GM10248 (cell line): ENCODE data around the gene PCBD1.

Experiments used
- CTCF ChIA-PET: fragments of 300-600 bp; sonication (Branson Sonifier 250); formaldehyde crosslinking; extraction: SDS; loops from one replicate; lab custom pipeline; 2021; ENCODE audit warnings: antibody characterized with exemption; lab: Yijun Ruan, JAX
- POLR2A ChIA-PET: fragments of 350-650 bp; sonication (Branson Sonifier 250); formaldehyde crosslinking; extraction: SDS; loops from one replicate; lab custom pipeline; 2020; ENCODE audit warnings: antibody characterized with exemption; lab: Yijun Ruan, JAX
- DNase-seq: peaks from one replicate; pipeline ENCODE4 v3.0.0; 2012; ENCODE audit errors: extremely low spot score
- CTCF ChIP-seq: IDR thresholded peaks from 2 replicates; pipeline ENCODE4 v1.5.1; 2012; ENCODE audit warnings: mild to moderate bottlenecking, low read depth; ENCODE audit errors: extremely low read depth, missing control alignments, control extremely low read depth

Gene PCBD1

GRCh38 chr10:70858759-70859158, 29.6 kb downstream of the PCBD1 start:
- ChIA-PET CTCF (interaction anchor here (0.8 to 2.0 kb wide), 5 partner anchors 11 to 44 kb away, joined by 3 to 11 read pairs (median 4); no protein-coding TSS in a partner anchor), POLR2A (no interaction called here)
- DNase-seq, result no peak
- TF ChIP-seq CTCF, result no peak

- no peak for DNase-seq
- ChIA-PET CTCF (interaction anchor here (1.1 to 2.6 kb wide), 4 partner anchors 14 to 68 kb away, joined by 3 to 9 read pairs (median 4); no protein-coding TSS in a partner anchor), POLR2A (no interaction called here)
- TF ChIP-seq CTCF, result no peak
Observed at GRCh38 chr10:70856454-70856853, 31.9 kb downstream of the PCBD1 start.

- no peak for TF ChIP-seq CTCF
- ChIA-PET CTCF (interaction anchor here (1.1 to 2.9 kb wide), 3 partner anchors 9 to 355 kb away, joined by 3 to 7 read pairs (median 4); no protein-coding TSS in a partner anchor), POLR2A (no interaction called here)
- DNase-seq, result no peak
Observed at GRCh38 chr10:70853457-70853856, 34.9 kb downstream of the PCBD1 start.

GRCh38 chr10:70853038-70853437, 35.3 kb downstream of the PCBD1 start:
- POLR2A ChIA-PET, result no interaction called here
- CTCF ChIA-PET, result interaction anchor here (1.1 to 2.9 kb wide), 3 partner anchors 9 to 356 kb away, joined by 3 to 7 read pairs (median 4); no protein-coding TSS in a partner anchor

GRCh38 chr10:70851597-70852475, 36.5 kb downstream of the PCBD1 start:
- ChIA-PET CTCF (no interaction called here), POLR2A (no interaction called here)
- no peak for DNase-seq
- TF ChIP-seq CTCF, result no peak

More at GRCh38 chr10:70853038-70853437, 35.3 kb downstream of the PCBD1 start:
- no peak for TF ChIP-seq CTCF
- DNase-seq, result no peak

GRCh38 chr10:70850097-70850496, 38.3 kb downstream of the PCBD1 start:
- no peak for TF ChIP-seq CTCF
- ChIA-PET POLR2A (no interaction called here), CTCF (interaction anchor here (1.0 kb wide), 1 partner anchor 52 kb away, joined by 3 read pairs; no protein-coding TSS in a partner anchor)
- no peak for DNase-seq
